K562 (cell line): ENCODE measurements around the gene TSEN34.

ENCODE experiments used
- ELK1 ChIP-seq: sonication (generic); formaldehyde crosslinking; IDR thresholded peaks from 2 replicates; pipeline ENCODE4 v1.8.1; 2022; ENCODE audit warnings: missing genetic modification reagents
- NFIX ChIP-seq: fragments of 250-450 bp; sonication (Bioruptor Pico); IDR thresholded peaks from 2 replicates; pipeline ENCODE4 v1.4.0; 2020; ENCODE audit warnings: low read depth, mild to moderate bottlenecking, moderate library complexity
- PBX2 ChIP-seq, 2 experiments: IDR thresholded peaks in 1 of 2; conservative IDR thresholded peaks in 1 of 2; 2 replicates each; pipeline ENCODE4 v1.6.1; 2016; ENCODE audit warnings: low read depth in 2 of 2, mild to moderate bottlenecking in 1 of 2, missing compliant biosample characterization in 1 of 2, missing genetic modification characterization in 1 of 2, moderate library complexity in 1 of 2
- SP1 ChIP-seq: sonication (generic); formaldehyde crosslinking; IDR thresholded peaks from 2 replicates; pipeline ENCODE4 v1.8.1; 2022; ENCODE audit warnings: mild to moderate bottlenecking, missing genetic modification reagents
- TARDBP ChIP-seq: fragments of 450-650 bp; IDR thresholded peaks from 2 replicates; pipeline ENCODE4 v1.6.1; 2016
- ZNF518B ChIP-seq: fragments of 250-450 bp; sonication (Bioruptor Pico); IDR thresholded peaks from 2 replicates; pipeline ENCODE4 v1.5.0; 2021; ENCODE audit warnings: mild to moderate bottlenecking, moderate library complexity
- TF ChIP-seq, protein P1 (sequence below): fragments of 250-450 bp; sonication (Bioruptor Pico); IDR thresholded peaks from 2 replicates; pipeline ENCODE4 v1.5.0; 2020; ENCODE audit warnings: mild to moderate bottlenecking

GRCh38 chr19:54168174-54168917 is 22.8 kb upstream of the TSEN34 start:
- no peak for TF ChIP-seq ELK1
- TF ChIP-seq PBX2 (CRISPR knock-in tag; IDR thresholded peaks at IDR 0.05; ENCODE audit: low read depth), result no peak
- TF ChIP-seq PBX2 (tag; conservative IDR thresholded peaks at IDR 0.05; ENCODE audit: low read depth), result no peak
- no peak for TF ChIP-seq ZNF518B (CRISPR knock-in tag)
- TF ChIP-seq, protein P1, sequence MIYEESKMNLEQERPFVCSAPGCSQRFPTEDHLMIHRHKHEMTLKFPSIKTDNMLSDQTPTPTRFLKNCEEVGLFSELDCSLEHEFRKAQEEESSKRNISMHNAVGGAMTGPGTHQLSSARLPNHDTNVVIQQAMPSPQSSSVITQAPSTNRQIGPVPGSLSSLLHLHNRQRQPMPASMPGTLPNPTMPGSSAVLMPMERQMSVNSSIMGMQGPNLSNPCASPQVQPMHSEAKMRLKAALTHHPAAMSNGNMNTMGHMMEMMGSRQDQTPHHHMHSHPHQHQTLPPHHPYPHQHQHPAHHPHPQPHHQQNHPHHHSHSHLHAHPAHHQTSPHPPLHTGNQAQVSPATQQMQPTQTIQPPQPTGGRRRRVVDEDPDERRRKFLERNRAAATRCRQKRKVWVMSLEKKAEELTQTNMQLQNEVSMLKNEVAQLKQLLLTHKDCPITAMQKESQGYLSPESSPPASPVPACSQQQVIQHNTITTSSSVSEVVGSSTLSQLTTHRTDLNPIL (CRISPR knock-in tag), result no peak
- TF ChIP-seq TARDBP, result no peak
- TF ChIP-seq NFIX (CRISPR knock-in tag), result no peak
- no peak for TF ChIP-seq SP1 (CRISPR knock-in tag)
